Tibial artery (tissue), 4 donors: ENCODE results near the gene NRAP.
A peak's percentile ranks its signal among the peaks of the same experiment; 100 is the strongest.

Experiments
- DNase-seq, 2 donors: peaks; one replicate each; pipeline ENCODE4 v3.0.0-alpha.2; 2019
- H3K27ac ChIP-seq, 2 donors: fragments of 200-600 bp; sonication (generic) in 1 of 2; 1 replicate in 1 of 2; 2 replicates in 1 of 2; pipeline ENCODE4 v1.5.1; 2018 to 2019; ENCODE audit warnings: mild to moderate bottlenecking in 1 of 2
- H3K27me3 ChIP-seq, 2 donors: fragments of 200-600 bp; sonication (generic) in 1 of 2; one replicate each; pipeline versions ENCODE4 v1.5.1 to v1.6.0; 2016 to 2019
- H3K36me3 ChIP-seq, 3 donors: fragments of 200-600 bp; sonication (generic) in 2 of 3; one replicate each; pipeline ENCODE4 v1.5.1; 2016 to 2019; ENCODE audit warnings: mild to moderate bottlenecking in 2 of 3
- H3K4me1 ChIP-seq, 4 donors: fragments of 200-600 bp; sonication (generic) in 2 of 4; 1 replicate in 3 of 4; 2 replicates in 1 of 4; pipeline ENCODE4 v1.5.1; 2016 to 2019
- H3K4me3 ChIP-seq, 2 donors: fragments of 200-600 bp; sonication (generic) in 1 of 2; 1 replicate in 1 of 2; 2 replicates in 1 of 2; pipeline ENCODE4 v1.5.1; 2018 to 2019; ENCODE audit warnings: mild to moderate bottlenecking in 2 of 2
- H3K9me3 ChIP-seq, 3 donors: fragments of 200-600 bp; sonication (generic) in 1 of 3; one replicate each; pipeline ENCODE4 v1.5.1; 2016 to 2019
- intact Hi-C: fragments of 100-400 bp; cut with DNase I; formaldehyde crosslinking; loops from one replicate; pipeline ENCODE4 v1.15.0; 2023; ENCODE audit warnings: low total_unique reads
- TF ChIP-seq, protein P1 (sequence below), 2 experiments: fragments of 200-600 bp in 1 of 2; fragments of 450-650 bp in 1 of 2; IDR thresholded peaks; one replicate each; pipeline ENCODE4 v1.5.1; 2017 to 2019; ENCODE audit warnings: antibody characterized with exemption in 2 of 2, mild to moderate bottlenecking in 1 of 2, moderate library complexity in 1 of 2

Gene NRAP

DNA sequence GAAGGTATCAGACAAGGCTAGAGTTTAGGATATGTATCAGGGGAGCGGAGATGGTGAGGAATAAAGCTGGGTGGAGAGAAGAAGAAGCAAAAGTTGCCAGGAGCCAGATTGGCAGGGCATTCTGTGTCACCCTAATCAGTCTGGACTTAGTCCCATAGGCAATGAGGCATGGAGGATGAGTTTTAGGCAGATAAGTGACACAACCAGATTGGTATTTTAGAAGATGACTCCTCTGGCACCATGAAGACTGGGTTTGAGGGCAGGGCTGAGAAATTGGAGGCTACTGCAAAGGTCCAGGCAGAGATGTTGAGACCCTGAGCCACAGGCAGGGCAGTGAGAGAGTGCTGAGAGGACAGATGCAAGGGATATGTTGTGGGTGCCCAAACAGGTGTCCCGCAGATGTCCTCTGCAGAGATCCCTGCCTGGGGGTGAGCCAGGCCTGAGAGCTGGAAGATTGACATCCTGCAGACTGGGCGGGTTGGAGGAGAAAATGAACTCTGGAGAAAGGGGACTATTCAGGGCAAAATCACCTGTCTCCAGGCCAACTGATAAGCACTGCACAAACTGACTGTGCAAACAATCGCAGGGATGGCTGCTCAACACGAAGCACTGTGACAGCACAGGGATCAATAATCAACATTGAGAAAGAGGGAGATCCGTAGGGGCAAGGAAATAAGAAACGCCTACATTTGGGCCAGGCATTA, 122.8 kb downstream of the NRAP start:
- H3K36me3 ChIP-seq = no peaks in the 10 kb centered on the region
- peaks cover 0 to 7% (median 2%) of the 10 kb centered on the region in 4 donors for H3K4me1 ChIP-seq
- TF ChIP-seq, protein P1, sequence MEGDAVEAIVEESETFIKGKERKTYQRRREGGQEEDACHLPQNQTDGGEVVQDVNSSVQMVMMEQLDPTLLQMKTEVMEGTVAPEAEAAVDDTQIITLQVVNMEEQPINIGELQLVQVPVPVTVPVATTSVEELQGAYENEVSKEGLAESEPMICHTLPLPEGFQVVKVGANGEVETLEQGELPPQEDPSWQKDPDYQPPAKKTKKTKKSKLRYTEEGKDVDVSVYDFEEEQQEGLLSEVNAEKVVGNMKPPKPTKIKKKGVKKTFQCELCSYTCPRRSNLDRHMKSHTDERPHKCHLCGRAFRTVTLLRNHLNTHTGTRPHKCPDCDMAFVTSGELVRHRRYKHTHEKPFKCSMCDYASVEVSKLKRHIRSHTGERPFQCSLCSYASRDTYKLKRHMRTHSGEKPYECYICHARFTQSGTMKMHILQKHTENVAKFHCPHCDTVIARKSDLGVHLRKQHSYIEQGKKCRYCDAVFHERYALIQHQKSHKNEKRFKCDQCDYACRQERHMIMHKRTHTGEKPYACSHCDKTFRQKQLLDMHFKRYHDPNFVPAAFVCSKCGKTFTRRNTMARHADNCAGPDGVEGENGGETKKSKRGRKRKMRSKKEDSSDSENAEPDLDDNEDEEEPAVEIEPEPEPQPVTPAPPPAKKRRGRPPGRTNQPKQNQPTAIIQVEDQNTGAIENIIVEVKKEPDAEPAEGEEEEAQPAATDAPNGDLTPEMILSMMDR (IDR thresholded peaks at IDR 0.05) = no peak
- H3K27ac ChIP-seq = no peak overlapping the region
- H3K9me3 ChIP-seq = no peaks in the 10 kb centered on the region
- no peaks in the 10 kb centered on the region for H3K27me3 ChIP-seq
- intact Hi-C loops = no loop called here
- no peak for DNase-seq
- no peak overlapping the region for H3K4me3 ChIP-seq

DNA sequence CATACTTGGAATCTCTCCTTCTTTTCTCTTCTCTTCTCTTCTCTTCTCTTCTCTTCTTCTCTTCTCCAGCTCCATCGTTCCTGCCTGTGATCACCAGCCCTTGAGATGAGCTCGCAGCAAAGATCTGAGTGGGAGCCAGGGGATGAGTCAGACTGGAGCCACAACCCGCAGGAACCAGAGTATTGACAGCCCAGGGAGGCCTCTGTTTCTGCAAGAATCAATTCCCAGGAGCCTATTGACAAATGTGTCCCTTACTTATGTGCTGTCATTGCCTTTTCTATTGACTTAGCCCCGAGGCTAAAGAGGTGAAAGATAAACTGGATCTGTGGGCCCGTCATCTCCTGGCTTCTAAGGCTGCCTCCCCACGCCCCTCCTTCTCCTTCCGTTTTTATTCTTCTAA, 124.1 kb downstream of the NRAP start:
- no peak overlapping the region for H3K27ac ChIP-seq
- H3K4me1 ChIP-seq = peaks cover 0 to 7% (median 2%) of the 10 kb centered on the region in 4 donors
- no peaks in the 10 kb centered on the region for H3K27me3 ChIP-seq
- no peak overlapping the region for H3K4me3 ChIP-seq
- TF ChIP-seq, protein P1 (IDR thresholded peaks at IDR 0.05) = no peak
- intact Hi-C loops = no loop called here
- peak in 1 of 2 donors; percentile 41 for DNase-seq
- no peaks in the 10 kb centered on the region for H3K36me3 ChIP-seq
- H3K9me3 ChIP-seq = no peaks in the 10 kb centered on the region
